DMS53 (cell line): Measurements from ENCODE around the gene NOP56.
A peak's percentile ranks its signal among the peaks of the same experiment; 100 is the strongest.
"Not testable (repeated sequence)": the region's sequence is repeated elsewhere in the genome, so short reads cannot be mapped to it uniquely, and the experiment has no call there.

Experiments used
- DNase-seq: peaks from one replicate; lab custom pipeline; 2025; lab: John Stamatoyannopoulos, UW

The NOP56 gene

DNA sequence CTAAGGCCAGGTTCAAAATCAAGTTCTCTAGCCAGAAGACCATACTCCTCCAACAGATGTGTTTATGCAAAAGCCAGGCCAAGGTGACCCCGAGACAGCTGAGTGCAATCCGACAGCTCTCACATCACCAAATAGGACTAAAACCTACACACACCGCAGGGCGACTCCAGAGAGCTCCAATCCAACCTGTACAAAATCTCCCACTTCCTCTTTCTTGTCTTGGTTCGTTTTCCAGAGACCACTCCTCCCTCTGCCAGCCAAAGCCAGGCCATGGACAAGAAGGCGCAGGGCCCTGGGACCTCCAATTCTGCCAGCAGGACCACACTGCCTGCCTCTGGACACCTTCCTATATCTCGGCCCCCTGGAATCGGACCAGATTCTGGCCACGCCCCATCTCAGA lies 11.5 kb upstream of the NOP56 start:
- DNase-seq, result no peak

DNA sequence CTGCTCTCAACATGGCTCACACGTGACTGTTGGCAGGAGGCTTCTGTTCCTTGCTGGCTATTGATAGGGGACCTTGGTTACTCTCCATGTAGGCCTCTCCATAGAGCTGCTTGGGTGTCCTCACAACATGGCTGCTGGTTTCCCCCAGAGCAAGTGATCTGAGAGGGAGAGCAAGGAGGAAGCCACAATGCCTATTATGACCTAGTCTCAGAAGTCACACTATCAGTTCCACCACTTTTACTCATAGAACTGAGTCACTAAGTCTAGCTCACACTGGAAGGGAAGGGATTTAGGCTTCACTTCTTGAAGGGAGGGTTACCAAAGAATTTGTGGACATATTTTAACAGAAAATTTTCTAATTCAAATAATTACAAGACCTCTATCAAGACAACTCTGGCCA lies 8.7 kb upstream of the NOP56 start:
- no peak for DNase-seq

DNA sequence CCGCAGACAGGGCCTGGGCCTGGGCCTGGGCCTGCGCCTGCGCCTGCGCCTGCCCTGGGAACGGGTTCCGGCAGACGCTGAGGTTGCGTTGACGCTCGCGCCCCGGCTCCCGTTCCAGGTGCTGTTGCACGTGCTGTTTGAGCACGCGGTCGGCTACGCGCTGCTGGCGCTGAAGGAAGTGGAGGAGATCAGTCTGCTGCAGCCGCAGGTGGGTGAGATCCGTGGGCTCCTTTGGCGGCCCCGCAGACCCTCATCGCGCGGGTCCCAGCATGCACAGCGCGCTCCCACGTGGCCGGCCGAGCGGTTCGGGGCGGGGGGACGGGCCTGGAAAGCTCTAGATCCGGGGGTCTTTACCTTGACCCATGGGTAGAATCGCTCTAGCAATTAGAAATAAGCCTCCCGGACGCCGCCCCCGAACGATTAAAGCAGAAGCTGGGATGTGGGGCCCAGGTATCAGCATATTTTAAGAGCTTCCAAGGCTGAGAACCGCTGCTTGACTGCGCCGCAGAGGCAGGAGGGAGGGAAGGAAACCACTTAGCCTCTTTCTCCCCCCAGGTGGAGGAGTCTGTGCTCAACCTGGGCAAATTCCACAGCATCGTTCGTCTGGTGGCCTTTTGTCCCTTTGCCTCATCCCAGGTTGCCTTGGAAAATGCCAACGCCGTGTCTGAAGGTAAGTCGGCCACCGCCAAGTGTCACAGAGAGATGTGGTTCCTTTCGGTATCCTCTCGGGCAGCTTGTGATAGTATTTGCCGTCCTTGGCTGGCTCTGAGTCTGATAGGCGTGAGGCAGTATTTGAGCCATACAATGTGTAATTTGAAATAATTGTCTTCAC lies 508 bp downstream of the NOP56 start:
- DNase-seq, result peak; percentile 89

DNA sequence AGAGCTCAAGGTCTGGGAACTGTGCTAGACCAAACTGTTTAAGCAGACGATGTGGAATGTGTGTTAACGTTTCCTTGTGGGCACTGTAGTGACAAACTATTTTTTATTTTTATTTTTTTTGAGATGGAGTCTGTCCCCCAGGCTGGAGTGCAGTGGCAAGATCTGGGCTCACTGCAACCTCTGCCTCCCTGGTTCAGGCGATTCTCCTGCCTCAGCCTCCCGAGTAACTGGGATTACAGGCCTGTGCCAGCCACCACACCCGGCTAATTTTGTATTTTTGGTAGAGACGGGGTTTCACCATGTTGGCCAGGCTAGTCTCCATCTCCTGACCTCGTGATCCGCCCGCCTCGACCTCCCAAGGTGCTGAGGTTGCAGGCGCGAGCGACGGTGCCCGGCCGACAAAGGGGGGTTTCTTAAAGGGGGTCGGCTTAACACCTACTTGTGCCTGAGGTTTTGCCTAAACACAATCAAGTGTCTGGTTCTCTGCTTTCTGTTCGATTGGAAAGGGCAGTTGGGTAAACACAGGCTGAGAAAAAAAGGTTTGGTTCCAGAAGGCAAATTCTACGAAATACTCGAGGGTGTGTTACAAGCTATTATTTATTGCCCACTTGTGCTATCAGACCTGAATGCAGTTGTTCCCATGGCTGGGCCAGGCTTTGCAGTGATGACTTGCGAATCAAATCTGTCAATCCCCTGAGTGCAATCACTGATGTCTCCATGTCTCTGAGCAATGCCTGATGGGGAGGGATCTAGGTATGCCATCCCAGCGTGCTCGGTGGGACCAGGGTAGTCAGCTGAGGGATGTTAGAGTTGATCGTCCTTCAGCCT lies 1.3 kb downstream of the NOP56 start:
- DNase-seq, result no peak

DNA sequence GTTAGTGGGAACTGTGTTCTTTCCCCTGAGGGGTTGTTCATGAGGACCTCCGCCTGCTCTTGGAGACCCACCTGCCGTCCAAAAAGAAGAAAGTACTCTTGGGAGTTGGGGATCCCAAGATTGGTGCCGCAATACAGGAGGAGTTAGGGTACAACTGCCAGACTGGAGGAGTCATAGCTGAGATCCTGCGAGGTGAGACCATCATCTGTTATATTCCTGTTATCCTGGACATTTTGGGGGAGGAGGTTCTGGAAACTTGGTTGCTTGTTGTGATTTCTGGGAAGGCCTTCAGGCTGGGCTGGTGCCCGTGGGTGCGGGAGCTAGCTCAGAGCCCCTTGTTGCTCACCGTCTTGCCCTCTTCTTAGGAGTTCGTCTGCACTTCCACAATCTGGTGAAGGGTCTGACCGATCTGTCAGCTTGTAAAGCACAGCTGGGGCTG lies 2.0 kb downstream of the NOP56 start:
- no peak for DNase-seq

DNA sequence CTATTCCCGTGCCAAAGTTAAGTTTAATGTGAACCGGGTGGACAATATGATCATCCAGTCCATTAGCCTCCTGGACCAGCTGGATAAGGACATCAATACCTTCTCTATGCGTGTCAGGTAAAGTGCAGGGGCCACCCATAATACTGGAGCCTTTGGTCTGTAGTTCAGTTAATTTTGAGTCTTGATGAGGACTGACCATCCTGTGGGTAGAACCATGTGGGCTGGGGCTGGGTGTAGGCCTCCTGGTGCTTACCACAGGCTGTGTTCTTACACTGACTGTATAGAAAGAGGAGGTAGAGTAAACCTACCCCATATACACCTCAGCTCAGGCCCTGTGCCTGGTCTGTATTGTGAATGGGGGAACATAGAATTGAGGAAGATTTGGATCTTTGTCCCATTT lies 2.4 kb downstream of the NOP56 start:
- no peak for DNase-seq

DNA sequence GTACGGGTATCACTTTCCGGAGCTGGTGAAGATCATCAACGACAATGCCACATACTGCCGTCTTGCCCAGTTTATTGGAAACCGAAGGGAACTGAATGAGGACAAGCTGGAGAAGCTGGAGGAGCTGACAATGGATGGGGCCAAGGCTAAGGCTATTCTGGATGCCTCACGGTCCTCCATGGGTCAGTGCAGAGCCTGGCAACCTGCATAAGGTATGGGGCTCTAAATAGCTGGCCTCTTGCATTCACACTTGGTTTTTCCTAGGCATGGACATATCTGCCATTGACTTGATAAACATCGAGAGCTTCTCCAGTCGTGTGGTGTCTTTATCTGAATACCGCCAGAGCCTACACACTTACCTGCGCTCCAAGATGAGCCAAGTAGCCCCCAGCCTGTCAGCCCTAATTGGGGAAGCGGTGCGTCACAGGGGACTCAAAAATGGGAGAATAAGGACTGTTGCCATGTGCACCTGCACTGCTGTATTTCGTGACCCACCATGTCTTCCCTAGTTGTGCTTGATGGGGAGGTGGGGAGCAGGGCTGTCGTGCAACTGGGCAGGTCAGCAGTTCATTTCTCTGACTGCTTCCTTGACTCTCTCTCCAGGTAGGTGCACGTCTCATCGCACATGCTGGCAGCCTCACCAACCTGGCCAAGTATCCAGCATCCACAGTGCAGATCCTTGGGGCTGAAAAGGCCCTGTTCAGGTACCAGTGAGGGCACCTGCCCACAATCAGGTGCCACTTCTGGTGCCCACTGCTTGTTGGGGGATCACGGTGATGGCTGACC lies 3.1 kb downstream of the NOP56 start:
- DNase-seq, result no peak

DNA sequence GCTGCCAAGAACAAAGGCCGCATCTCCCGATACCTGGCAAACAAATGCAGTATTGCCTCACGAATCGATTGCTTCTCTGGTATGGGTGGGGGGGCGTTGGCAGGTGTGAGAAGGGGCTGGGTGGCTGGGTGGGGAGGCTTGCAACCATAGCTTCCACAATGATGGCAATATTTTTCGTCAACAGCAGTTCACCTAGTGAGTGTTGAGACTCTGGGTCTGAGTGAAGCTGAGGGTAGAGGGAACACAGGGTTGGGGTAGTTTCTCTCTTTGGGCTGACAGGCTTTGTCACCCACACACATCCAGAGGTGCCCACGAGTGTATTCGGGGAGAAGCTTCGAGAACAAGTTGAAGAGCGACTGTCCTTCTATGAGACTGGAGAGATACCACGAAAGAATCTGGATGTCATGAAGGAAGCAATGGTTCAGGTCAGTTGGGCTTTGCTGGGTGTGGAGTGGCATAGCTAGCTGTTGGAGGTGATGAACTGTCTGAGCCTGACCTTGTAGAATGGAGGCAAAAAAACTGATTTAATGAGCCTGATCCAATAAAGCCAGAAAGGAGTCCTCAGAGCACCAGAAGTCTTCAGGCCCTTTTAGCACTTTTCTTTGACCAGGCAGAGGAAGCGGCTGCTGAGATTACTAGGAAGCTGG lies 4.2 kb downstream of the NOP56 start:
- no peak for DNase-seq

DNA sequence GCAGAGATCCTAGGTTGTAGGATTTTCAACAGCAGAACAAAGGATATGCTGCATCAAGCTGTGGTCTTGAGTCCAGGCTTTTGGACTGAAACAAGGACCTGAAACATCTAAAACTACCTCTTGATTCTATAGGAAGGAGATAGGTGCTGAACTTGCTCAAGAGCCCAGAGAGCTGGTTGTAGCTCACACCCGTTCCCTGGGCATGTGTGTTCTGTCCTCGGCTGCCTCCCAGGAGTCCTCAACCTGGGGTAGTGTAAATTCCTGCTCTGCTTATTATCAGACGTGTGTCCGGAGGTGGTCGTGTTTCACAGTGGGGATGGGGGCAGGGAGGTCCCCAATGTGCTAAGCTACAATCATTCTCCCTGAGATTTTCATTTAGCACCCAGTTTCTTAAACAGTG lies 4.8 kb downstream of the NOP56 start:
- DNase-seq, result peak; percentile 26

DNA sequence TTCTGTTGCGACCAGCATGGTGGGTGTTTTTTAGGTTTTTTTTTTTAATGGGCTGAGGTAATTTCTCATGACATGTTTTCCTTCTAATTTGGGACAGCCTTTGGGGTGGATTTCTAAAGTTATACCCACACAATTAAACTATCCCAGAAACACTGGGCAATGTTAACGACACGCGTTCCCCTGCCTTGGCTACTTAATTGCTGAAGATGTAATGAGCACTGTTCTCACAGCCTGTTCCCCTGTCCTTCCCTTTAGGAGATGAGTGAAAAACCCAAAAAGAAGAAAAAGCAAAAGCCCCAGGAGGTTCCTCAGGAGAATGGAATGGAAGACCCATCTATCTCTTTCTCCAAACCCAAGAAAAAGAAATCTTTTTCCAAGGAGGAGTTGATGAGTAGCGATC lies 5.2 kb downstream of the NOP56 start:
- no peak for DNase-seq

DNA sequence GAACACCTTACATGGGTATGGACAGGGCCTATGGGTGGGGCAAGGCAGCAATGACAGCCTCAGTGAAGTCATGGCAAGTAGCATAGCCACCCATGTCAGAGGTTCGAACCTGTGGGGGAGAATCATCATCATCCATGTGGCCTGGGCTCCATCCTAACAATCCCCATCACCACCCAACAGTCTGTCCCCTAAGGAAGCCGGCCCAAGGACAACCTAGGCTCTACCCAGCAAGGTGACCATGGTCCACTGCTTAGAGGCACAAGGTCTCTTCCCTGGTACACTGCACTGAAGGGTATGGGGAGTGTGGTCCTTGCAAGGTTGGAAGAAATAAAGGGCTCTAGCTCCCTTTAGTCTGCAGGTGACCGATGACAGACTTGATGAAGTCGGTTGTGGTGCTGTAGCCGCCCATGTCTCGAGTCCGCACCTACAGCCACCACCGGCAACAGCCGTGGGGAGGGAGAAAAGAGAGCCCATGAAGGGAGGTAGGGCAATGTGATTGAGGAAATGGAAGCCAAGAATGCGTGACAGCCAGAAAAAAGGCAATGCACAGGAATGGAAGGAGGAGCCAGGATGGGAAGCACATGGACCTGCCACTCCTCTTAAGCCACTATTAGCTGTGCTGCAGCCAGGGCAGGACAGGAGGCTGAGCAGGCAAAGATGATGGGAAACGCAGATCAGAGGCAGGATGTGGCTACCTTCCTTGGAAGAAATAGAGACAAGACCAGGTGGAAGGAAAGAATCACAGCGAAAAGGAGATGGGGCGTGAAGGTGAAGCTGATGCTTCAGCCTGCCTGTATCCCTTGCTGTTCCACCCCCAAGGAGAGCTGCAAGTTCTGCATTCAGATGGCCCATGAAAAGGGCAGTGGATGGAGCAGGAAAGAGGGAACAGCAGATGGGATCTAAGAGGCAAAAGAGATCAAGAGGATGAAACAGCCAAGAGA lies 6.3 kb downstream of the NOP56 start:
- DNase-seq, result peak; percentile 76

DNA sequence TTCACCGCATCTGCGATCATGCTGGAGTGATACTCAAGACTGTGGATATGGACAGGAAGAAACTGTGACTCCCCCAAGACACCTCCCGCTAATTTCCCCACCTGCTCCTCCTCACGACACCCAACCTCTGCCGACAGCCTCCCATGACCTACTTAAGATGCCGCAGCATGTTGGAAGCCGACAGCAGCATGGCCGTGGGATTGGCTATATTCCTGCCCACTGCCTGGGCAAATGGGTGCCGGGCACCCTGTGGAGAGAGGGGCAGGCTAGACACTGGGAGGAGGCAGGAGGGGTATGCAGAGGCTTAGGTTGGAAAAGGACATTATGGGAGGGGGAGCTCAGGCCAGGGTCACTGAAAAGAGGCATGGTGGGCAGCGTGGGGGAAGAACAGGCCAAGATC lies 7.1 kb downstream of the NOP56 start:
- DNase-seq, result no peak

DNA sequence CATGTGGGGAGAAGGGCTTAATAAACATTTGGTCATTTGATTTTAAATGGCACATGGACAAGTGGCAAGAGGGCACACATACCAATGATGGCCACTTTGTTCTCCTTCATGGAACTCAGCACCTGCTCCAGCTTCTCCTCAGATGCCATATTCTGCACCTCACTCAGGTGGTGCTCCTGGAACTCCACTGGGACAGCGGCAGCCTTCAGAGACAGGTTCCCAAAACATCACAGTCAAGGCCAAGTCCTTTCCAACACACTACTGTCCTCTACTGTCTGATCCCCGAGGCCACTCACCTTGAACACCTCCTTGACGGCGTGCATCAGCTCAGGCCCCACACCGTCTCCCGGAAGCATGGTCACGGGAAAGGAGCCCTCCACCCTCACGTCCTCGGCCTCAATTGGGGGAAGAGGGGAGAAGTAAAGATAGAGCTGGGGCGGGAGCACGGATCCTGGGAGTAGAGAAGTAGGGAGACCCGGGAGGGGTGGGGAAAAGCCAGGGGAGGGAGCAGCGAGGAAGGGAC lies 11.0 kb downstream of the NOP56 start:
- peak; percentile 38 for DNase-seq

DNA sequence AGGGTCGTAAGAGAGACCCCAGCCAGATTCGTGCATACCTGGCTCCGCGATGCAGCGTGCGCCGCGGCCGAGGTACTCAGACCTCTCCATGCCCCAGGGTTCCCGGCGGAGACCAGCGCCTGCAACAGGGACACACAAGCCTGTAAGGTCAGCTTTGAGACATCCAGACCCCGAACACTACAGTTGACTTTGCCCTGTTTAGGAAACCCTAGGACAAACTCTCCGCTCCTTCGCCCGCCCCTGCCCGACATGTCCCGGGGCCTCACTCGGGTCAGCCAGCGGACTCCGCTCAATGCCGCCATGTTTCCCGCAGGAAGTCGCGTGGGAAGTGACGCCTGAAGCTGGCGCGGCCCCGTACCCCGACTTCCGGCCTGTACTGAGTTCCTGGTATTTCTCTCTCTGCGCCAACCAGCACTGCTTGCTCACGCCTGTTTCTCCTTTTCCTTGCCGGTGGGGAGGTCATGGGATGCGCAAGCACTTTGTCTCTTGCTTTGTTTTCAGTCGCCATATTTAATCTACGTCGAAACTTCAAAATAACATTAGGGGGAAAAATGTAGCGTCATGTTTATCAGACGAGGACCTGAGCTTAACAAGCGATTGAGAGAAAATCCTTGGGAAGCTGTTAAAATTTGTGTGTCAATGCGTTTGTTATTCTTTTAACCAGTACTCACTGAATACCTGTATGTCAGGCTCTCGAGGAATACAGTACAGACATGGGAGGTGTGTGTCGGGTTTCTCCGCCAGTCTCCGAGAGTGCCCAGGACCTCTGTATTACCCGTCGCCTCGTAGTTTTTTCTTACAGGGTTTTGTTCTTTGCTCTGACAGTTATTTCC lies 11.7 kb downstream of the NOP56 start, which contains the start of gene IDH3B:
IDH3B (minus strand) TSS at position 330 of the 833 bp plus-strand sequence; CDS start at position 302, 28 bp downstream.
- DNase-seq, result peak; percentile 97

DNA sequence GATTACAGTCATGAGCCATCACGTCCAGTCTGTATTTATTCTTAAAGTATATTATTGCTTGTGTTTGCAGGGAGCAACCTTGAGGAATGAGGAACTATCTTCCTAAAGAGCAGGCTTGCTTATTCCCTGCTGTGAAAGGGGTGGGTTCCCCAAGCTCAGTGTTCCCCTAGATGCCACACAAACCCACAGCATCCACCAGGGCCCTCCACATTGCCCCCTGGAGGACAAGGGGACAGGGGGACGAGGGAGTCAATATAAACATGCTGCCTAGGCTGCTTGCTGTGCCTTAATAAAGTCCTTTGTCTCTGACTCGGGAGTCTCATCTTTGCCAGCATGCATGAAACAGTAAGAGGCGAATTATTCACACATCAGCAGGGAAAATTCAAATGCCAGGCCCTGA lies 19.5 kb downstream of the NOP56 start:
- no peak for DNase-seq

DNA sequence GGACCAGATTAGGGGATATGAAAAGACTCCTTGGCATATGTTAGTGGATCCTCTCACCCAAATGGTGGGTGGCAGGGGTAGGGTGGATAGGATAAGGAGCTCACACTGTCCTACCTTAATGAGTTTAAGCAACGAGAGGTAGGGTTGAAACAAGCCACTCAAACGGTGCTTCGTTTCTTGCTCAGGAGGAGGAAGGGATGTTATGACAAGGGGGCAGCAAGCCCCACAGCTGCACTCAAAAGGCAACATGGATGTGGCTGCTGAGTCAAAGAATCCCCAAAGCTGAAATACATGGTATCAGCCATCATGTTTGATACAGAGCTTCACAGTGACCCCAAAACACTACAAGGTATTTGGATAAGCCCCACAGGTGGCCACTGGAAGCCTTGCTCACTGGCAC lies 20.0 kb downstream of the NOP56 start:
- DNase-seq, result no peak

DNA sequence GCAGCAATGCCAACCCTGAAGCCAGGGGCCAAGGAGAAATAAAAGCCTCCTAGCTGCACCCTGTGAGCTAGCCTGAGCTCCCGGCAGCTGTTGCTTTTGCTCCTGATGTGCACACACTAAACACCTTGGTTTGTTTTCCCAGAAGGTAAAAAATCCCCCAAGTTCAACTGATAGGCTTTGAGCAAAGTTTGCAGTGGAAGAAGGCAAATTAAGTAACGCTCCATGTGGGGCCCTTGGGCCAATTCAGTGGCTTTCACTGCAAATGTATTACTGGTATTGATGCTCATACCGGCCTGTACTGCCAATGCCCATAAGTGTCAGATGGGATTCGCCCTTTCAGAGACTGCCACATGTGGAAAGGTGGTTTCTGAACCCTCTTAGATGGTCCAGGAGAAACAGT lies 21.0 kb downstream of the NOP56 start:
- no peak for DNase-seq

DNA sequence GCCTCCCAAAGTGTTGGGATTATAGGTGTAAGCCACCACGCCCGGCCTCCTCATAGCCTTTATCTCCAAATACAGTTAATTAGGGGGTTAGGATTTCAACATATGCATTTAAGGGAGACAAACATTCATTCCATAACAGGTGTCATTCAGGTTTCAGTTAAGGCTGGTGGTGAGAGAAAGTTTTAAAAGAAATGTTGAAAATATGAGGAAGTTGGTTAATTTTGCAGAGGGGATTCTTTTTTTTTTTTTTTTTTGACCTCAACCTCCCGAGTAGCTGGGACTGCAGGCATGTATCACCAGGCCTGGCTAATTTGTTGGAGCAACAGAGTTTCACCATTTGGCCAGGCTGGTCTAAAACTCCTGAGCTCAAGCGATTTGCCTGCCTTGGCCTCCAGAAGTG lies 27.6 kb downstream of the NOP56 start:
- no peak for DNase-seq

DNA sequence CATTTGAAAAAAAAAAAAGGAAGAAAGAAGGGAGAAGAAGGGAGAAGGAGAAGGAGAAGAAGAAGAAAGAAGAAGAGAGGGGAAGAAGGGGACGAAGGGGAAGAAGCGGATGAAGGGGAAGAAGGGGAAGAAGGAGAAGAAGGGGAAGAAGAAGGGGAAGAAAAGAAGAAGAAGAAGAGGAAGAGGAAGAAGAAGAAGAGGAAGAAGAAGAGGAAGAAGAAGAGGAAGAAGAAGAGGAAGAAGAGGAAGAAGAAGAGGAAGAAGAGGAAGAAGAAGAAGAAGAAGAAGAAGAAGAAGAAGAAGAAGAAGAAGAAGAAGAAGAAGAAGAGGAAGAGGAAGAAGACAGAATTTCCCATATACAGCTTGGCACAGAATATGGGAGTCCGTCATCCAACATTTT lies 29.6 kb downstream of the NOP56 start:
- not testable (repeated sequence) for DNase-seq

DNA sequence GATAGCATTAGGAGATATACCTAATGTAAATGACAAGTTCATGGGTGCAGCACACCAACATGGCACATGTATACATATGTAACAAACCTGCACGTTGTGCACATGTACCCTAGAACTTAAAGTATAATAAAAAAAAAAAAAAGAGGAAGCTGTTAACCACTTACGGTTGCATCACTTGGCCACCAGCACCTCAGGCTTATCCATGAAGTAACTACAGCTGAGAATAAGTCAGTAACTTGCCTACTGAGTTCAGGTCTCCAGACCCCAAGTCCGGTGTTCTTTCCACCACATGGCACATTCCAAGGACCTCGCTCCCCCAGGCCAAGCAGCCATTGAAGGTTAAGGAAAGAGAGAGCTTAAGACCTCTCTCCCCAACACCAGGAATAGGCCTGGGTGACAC lies 32.4 kb downstream of the NOP56 start:
- DNase-seq, result not testable (repeated sequence)
